GM19397 (cell line): Measurements from ENCODE around the gene TBL1XR1.
"Not testable (repeated sequence)": the region's sequence is repeated elsewhere in the genome, so short reads cannot be mapped to it uniquely, and the experiment has no call there.

Experiments
- ATAC-seq: cut with Tn5 transposase; IDR thresholded peaks from one replicate; pipeline ENCODE4 v1.9.1; 2021; ENCODE audit warnings: mild to moderate bottlenecking, moderate library complexity; ENCODE audit not compliant: unreplicated experiment

The TBL1XR1 gene

GRCh38 chr3:177145954-177146353 lies 51.3 kb downstream of the TBL1XR1 start:
- ATAC-seq, result no peak

GRCh38 chr3:177145381-177145780 lies 51.9 kb downstream of the TBL1XR1 start:
- ATAC-seq, result no peak

- no peak for ATAC-seq
These were observed 52.4 kb downstream of the TBL1XR1 start for GRCh38 chr3:177144922-177145321.

GRCh38 chr3:177141899-177142646 lies 55.2 kb downstream of the TBL1XR1 start:
- no peak for ATAC-seq

GRCh38 chr3:177141471-177141870 lies 55.8 kb downstream of the TBL1XR1 start:
- ATAC-seq, result no peak

GRCh38 chr3:177139220-177139619 lies 58.1 kb downstream of the TBL1XR1 start:
- not testable (repeated sequence) for ATAC-seq

GRCh38 chr3:177137774-177138705 lies 59.2 kb downstream of the TBL1XR1 start:
- ATAC-seq, result no peak

GRCh38 chr3:177136741-177137140 lies 60.5 kb downstream of the TBL1XR1 start:
- ATAC-seq, result no peak

- no peak for ATAC-seq
These were observed 61.3 kb downstream of the TBL1XR1 start for GRCh38 chr3:177135841-177136492.

- ATAC-seq, result no peak
These were observed 62.5 kb downstream of the TBL1XR1 start for GRCh38 chr3:177134816-177135210.

GRCh38 chr3:177133860-177134815 lies 63.1 kb downstream of the TBL1XR1 start:
- no peak for ATAC-seq

GRCh38 chr3:177131927-177132636 lies 65.2 kb downstream of the TBL1XR1 start:
- no peak for ATAC-seq

GRCh38 chr3:177127008-177127407 lies 70.3 kb downstream of the TBL1XR1 start:
- no peak for ATAC-seq

GRCh38 chr3:177126015-177126773 lies 71.1 kb downstream of the TBL1XR1 start:
- no peak for ATAC-seq

GRCh38 chr3:177124882-177125281 lies 72.4 kb downstream of the TBL1XR1 start:
- no peak for ATAC-seq

- ATAC-seq, result no peak
These were observed 73.5 kb downstream of the TBL1XR1 start for GRCh38 chr3:177123822-177124221.

GRCh38 chr3:177122183-177122856 lies 75.0 kb downstream of the TBL1XR1 start:
- ATAC-seq, result no peak

- ATAC-seq, result no peak
These were observed 77.5 kb downstream of the TBL1XR1 start for GRCh38 chr3:177119829-177120228.
